Activated CD4-positive, alpha-beta T cell treated with anti-CD3 and anti-CD28 coated beads for 4 hours (primary cell): ENCODE data around the gene MX1.

ENCODE experiments used
- DNase-seq, 2 donors: peaks; one replicate each; pipeline ENCODE4 v3.0.0-alpha.2; 2020

Gene MX1

DNA sequence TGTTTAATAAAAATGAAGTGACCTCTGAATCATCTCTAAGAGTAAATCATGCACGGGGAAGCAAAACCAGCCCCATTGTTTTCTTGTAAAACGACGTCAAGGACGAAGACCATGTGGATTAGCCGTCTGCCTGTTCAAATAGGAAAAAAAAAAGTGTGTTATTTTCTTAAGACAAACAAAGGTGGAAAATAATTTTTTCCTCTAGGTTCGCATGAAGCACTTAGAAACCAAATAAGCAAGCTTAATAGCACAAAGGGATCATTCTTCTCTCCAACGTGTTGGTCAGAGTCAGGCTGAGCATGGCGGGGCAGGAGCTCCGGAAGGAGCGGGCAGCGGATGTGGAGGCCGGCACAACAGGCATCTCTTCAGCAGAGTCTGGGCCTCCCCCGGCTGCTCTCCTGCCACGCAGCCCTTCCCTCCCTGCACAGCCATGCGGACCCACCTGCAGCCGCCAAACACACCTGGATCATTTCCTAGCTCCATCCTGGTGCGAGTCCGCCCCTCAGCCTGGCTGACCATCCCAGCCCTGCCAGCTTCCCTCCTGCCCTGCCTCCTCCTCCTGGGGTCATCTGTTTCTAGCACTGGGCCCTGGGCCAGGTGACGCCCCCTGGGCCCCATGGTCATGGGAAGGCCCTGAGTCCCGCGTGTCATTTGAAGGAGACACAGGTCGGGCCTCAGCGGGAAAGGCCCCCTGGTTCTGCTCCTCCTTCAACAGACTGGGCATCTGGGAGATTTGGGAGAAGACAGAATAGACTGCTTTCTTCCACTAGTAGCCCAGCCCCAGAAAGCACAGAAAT is 40.2 kb downstream of the MX1 start:
- DNase-seq = no peak

DNA sequence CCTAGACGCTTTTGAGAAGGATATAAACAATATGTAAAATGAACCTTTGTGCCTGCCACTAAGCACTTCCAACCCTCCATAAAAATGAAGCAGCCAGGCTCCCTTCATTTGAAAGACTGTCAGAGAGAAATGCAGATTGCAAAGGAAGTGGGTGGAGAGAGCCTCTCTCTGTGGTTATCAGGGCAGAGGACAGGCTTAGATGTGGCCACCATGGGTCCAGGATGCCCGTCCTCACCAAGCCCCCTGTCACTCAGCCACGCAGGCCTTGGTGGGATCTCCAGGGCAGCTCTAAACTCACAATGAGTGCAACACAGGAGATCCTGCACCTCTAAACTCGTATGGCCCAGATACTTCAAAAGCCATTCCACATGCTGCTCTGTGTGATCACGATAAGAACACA is 44.0 kb downstream of the MX1 start:
- DNase-seq = no peak

- no peak for DNase-seq
Measured at GRCh38 chr21:41472753-41473548, 46.9 kb downstream of the MX1 start.

DNA sequence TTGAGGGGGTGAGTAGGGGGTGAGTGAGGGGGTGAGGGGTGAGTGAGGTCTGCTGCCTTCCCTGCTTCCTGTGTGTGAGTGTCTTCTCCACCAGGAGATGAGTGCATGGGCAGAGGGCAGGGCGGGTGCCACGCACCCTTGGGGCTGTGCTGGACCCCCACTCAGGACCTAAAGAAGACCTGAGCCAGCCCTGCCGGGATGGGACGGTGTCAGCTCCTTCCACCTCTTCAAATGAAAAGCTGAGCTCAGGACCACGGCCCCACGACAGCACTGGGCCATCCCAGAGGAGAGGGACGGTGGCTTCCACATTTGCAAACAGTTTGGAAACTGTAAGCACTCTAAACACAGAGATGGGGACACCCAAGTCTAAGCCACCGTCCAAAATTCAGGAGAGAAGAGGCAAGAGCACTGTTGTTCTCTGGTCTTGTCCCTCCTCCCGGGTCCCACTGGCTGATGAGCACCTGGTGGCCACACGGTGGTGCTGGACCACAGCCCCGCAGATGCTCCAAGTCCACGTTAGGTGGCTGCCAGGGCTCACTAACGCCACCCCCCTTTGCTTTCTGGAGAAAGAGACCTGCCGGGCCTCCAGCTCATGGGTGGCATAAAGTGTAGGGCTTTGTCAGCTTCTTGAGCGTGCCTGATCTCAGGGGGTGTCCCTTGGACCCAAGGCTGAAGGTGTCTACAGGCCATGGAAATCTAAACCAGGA is 49.8 kb downstream of the MX1 start:
- DNase-seq = no peak

DNA sequence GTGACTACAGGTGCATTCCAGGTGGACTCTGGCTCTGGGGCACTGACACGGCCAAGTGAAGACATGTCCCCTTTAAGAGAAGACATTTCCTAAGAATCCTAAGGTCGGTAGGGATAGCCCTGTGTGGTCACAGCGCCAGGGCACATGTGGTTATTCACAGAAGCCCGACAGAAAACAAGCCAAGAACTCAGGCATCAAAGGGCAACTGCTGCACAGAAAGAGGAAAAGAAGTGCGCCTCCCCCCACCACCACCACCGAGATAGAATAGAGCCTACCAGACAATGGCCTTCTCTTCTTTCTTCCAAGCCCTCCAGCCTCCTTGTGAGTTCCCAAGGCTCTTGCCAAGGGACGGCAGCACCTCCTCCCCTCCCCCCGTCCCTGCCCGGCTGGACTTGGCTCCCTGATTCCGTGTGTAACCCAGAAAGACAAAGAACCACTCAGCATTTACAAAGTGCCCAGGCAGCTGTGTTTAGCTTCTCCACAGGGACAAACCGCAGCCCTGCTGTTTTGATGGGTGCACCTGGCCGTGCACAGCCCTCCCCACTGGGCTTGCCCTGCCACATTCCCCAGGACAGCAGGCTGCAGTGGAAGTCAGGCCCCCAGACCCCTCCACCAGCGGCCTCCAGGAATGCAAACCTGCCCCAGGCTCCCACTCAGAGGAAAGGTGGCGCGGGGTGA is 51.7 kb downstream of the MX1 start:
- DNase-seq = no peak

DNA sequence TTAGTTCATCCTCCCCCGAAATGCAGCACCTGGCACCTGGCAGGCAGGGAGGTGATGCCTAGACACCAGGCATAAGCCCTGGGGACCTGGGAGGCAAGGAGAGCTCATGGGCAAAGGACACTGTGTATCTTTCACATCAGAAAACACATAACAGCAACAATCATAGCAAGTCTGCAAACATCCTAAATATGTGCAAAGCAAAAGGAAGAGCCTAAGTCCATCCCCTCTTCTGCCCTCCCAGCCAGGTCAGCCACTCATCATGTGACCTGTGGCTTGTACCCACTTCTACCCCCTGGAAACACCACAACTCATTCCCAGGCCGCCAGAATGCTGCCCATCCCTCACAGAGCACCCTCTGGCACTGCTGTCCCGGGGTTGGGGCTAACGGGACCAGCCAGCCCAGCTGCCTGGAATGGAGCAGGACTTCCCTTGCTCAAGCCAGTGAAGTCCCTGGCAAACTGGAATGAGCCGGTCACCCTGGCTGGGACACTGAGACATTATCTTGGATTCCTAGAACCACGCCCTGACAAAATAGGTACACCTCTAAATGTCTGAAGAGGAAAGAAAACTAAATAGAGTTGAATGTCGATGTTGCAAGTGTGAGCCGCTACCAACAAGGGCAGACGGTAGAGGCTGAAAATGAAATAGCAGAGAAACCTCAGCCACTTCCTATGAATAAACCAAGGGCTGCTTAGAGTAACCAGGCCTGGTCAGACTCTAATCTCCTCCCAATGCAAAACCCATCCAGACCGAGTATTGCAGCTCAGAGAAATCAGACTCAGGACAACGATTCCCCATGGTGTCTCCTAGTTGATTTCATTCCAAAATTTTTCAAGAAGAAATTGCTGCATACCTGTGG is 52.5 kb downstream of the MX1 start:
- no peak for DNase-seq

GRCh38 chr21:41479686-41480085 is 53.6 kb downstream of the MX1 start:
- DNase-seq = no peak

DNA sequence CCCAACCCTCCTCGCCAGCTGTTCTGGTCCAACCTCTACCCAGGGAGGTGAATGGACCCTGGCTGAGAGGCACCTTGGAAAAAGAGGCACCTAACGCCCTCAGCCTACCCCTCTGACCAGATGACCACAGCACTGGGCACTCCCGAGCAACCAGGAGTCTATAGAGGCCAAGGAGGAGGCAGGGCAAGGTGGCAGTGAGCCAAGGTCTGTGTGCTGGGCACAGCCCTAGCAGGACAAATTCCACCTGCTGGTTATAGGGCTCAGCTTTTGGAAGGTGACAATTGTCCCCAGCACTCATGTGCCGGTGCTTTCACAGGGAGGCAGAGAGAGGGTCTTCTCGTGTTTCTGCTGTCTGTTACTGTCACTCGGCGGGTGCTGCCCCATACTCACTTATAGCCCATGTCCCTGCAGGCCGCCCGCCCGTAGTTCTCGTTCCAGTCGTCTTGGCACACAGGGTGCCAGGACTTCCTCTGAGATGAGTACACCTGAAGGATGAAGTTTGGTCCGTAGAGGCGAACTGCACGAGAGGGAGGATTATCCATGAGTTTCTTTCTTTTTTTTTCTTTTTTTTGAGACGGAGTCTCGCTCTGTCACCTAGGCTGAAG is 54.1 kb downstream of the MX1 start:
- DNase-seq = no peak

DNA sequence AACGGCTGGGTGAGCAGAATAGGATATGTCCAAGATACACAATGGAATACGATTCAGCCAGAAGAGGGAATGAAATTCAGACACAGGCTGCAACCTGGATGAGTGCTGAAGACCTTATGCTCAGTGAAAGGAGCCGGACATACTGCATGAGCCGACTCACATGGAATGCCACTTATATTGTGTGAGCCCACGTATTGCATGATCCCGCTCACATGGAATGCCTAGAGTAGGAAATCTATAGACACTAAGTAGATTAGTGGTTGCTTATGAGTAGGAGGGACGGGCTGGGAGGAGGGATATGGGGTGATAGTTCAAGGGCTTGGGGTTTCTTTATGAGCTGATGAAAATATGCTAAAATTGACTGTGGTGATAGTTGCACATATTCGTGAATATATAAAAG is 55.2 kb downstream of the MX1 start:
- no peak for DNase-seq

DNA sequence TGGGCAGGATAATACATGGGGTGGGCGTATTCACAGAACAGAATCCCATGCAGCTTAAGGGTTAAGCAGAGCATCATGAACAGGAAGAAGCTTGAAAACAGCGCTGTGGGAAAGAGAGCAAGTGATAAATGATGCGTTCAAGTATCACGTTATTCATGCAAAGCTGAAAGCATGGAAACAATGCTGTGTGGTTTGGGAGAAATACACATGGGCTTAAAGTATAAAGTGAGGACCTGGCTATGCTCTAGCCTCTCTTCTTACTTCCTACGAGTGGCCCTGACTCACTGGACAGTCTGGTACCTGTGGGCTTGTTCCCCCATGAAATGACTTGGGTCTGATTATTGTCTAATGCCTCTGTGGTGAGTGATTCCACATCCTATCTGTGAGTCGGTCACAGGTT is 56.3 kb downstream of the MX1 start:
- DNase-seq = no peak

DNA sequence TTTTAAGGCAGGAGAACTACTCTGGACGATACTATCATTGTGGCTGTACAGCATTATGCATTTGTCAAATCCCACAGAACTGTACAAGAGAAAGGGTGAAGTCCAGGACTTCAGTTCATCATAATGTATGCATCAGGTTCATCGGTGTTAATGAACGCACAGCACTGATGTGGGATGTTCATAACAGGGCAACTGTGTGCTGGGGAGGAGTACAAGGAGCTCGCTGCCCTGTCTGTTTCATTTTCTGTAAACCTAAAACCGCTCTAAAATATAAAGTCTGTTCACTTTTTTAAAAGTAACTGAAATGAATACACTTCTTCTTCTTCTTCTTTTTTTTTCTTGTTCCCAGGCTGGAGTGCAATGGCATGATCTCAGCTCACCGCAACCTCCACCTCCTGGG is 56.9 kb downstream of the MX1 start:
- no peak for DNase-seq

- no peak for DNase-seq
Measured at GRCh38 chr21:41483415-41483814, 57.4 kb downstream of the MX1 start.

- DNase-seq = no peak
Measured at GRCh38 chr21:41483973-41484372, 57.9 kb downstream of the MX1 start.

- no peak for DNase-seq
Measured at GRCh38 chr21:41487082-41487481, 61.0 kb downstream of the MX1 start.

- DNase-seq = no peak
Measured at GRCh38 chr21:41488080-41488479, 62.0 kb downstream of the MX1 start.

DNA sequence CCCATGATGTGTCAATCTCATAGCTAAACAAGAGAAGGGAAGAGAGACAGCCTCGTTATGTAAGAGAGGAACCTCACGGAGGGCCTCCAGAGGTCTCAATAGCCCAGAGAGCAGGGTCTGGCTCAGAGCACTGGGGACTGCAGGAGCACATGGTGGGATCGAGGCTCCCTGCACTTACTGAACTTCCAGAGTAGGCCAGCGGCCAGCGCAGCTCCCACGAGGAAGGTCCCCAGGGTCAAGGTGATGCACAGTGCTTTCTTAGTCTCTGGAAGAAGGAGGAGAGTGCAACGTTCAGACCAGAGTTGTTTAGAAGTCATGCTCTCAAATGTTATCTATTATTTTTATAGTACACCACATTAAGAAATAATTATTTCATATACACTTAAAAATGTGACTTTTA is 63.3 kb downstream of the MX1 start:
- no peak for DNase-seq

GRCh38 chr21:41490330-41490729 is 64.3 kb downstream of the MX1 start:
- no peak for DNase-seq

DNA sequence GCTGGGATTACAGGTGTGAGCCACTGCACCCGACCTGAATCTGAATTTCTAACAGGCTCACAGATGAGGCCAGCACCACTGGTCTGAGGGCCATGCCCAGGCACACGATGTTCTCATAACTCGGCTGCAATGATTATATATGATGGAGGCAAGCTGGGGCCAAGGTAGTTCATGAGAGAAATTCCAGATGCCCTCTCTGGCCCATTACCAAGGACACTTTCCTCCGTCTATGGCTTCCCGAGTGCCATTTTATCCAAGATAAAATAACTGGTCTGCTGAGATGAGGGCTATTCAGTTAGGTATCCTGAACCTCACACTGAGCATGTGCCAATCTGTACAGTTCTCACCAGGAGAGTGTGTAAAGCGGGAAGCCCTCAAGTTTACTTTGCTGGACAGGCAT is 65.4 kb downstream of the MX1 start:
- DNase-seq = no peak

DNA sequence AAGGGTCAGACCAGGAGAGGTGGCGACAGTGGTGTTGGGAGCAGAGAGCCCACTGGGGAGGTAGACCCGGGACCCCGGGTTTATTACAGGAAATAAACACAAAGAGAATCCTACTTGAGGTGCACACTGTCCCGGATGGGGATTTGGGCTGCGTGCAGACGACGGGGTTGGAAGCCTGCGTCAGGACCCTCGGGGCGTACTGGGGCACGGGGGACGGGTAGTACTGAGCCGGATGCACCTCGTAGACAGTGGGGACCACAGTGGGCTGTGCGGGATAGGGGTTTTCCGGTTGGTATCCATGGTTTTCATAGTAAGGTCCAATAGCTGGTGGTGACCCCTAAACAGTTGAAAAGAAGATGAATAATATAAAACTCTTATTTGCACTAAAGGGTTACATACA is 68.2 kb downstream of the MX1 start:
- no peak for DNase-seq

DNA sequence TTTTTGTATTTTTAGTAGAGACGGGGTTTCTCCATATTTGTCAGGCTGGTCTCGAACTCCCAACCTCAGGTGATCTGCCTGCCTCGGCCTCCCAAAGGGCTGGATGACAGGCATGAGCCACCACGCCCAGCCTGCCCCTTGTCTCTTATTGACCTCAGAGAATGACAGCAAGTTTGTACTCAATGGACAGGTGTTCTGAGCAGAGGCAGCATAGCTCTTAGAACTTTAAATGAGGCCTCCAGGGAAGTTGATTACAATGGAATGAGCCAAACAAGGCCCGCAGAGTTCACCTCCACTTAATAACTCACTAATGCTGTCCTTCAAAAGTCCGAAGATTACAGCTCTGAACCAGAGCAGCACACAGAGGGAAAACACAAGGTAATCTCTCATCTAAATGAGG is 71.0 kb downstream of the MX1 start:
- no peak for DNase-seq

DNA sequence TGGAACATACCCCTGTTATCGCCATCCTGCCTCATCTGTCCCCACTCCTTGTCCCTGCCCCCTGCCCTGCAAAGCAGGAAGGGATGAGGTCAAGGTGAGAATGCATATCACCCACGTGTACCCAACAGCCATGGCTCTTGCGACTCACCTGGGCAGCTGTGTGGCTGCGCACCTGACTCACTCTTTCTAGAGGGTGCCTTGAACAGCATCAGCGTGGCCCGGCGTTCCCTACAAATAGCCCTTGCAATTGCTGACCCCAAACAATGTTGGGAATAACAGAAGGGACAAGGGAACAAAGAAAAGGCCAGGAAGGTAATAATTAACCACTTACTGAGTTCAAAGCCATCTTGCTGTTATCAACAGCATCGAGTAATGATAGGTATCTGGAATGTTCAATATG is 71.7 kb downstream of the MX1 start:
- no peak for DNase-seq

- no peak for DNase-seq
Measured at GRCh38 chr21:41499920-41500319, 73.9 kb downstream of the MX1 start.
